Measurements from ENCODE around the gene USP38.
"Not testable (repeated sequence)": the region's sequence is repeated elsewhere in the genome, so short reads cannot be mapped to it uniquely, and the experiment has no call there.

Gene USP38

GRCh38 chr4:143215873-143216272, 31.2 kb downstream of the USP38 start:
- DNase-seq, result no peak

DNA sequence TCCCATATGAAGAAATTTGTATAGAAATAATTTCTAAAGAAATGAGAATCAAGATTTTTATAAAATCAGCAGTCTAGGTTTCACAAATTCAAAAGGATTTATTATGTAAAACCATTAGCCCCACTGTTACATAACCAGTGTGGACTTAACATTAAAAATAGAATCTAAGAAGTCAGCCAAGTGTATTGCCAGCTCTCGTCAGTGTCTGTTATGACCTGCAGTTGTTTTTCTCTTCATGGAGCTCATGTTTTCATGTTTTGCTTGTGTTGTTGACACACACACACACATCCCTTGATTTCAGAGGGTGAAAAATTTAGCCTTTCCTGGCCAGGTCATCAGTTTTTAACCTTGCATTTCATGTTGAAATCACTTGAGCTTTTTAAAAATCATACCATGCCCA, 39.5 kb downstream of the USP38 start:
- no peak for DNase-seq

DNA sequence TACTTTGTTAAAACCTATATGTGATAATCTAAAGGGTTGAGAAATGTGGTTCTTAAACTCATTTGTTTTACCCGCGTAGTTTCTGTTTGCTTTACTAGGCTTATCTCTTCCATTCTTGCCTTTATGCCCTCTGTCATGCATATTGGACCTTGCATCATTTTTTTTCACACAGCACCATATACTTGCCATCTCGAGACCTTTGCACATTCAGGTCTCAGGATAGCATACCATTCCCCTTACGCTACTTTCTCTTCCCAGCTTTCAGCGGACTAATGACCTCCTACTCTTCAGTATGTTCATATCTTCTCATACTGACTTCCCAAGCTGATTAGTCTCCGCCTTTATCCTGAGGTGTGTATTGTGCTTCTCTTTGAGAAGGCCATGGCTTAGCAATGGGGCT, 40.5 kb downstream of the USP38 start:
- DNase-seq, result no peak

GRCh38 chr4:143230683-143231082, 46.0 kb downstream of the USP38 start:
- no peak for DNase-seq

- no peak for DNase-seq
These were observed 47.6 kb downstream of the USP38 start for GRCh38 chr4:143232277-143232676.

GRCh38 chr4:143234153-143234552, 49.4 kb downstream of the USP38 start:
- DNase-seq, result no peak

DNA sequence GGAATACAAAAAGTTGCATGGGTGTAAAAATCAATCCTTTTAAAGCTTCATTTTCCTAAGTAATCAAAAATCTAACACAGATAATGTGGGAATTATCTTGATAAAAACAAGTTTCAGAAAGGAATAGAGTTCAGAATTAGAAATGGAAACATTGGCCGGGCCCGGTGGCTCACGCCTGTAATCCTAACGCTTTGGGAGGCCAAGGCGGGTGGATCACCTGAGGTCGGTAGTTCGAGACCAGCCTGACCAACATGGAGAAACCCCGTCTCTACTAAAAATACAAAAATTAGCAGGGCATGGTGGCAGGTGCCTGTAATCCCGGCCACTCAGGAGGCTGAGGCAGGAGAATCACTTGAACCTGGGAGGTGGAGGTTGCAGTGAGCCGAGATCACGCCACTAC, 52.5 kb downstream of the USP38 start:
- DNase-seq, result not testable (repeated sequence)

- no peak for DNase-seq
These were observed 56.4 kb downstream of the USP38 start for GRCh38 chr4:143240939-143241679.

DNA sequence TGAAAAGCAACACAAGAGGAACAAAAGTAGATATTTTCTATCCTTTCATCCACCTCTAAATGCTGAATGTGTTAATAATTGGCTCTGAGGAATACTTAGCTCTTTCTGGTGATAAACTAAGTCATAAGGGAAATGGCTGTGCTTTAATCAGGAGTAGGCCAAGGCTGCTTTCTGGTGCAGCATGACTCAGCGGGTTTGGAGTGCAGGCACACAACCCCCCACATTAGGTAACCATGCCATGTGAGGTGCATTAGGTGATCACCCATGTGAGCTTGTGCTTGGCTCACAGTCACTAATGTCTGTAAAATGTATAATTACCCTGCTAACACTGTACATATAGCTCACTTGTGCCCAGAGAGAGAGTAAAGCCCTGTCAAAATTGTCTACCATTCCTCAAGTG, 57.2 kb downstream of the USP38 start:
- DNase-seq, result no peak

DNA sequence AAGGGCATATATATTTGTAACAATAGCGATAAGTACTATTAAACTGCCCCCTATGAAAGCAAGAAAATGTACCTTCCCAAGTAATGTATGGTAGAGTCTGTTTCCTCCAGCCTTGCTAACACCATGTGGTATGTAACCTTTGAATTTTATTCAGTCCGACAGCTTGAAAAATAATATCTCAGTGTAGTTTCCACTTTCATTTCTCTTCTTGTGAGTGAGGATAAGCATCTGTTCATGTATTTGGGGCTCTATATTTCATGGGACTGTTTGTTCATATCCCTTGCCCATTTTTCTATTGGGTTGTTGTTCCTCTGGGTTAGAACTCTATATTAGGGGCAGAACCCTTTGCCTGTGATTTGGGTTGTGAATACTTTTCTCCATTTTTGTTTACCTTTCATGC, 58.3 kb downstream of the USP38 start:
- DNase-seq, result no peak

DNA sequence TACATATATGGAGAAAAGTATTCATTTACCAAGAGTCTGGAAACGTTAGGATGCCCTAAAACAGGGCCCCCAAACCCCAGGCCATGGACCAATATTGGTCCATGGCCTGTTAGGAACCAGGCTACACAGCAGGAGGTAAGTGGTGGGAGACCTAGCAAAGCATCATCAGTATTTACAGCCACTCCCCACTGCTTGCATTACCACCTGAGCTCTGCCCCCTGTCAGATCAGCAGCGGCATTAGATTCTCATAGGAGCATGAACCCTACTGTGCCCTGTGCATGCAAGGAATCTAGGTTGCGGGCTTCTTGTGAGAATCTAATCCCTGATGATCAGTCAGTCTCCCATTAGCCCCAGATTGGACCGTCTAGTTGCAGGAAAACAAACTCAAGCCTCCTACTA, 62.3 kb downstream of the USP38 start:
- no peak for DNase-seq

DNA sequence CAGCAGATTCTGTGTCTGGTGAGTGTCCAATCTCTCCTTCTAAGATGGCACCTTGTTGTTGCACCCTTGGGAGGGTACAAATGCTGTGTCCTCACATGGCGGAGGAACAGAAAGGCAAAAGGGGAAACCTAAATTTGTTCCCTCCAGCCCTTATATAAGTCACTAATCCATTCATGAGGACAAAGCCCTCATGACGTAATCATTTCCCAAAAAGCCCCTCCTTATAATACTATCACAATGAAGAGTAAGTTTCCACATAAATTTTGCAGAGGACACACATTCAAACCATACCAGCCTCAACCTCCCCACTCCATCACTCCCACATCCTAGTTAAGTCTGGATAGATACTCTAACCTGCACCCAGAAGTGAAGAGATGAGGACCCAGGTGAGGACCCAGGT, 63.1 kb downstream of the USP38 start:
- no peak for DNase-seq

DNA sequence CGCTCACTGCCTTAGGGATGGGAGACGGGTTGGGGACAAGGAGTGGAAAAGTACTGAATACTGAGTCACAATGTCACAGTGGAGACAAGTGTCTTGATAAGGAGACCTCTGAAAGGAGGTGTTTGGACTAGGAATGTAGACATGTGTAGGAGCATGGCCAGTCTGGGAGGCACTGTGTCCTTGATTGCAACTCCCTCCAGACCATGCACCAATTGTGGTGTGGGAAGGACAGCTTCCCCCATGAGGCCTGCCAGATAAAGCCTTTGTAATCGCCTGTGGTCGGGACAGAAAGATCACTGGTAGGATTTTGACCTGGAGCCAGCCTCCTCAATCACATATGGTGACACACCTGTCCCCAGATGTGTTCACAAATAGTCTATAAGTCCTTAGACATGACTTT, 64.1 kb downstream of the USP38 start:
- no peak for DNase-seq

GRCh38 chr4:143250617-143251016, 65.9 kb downstream of the USP38 start:
- DNase-seq, result no peak

GRCh38 chr4:143251348-143251747, 66.6 kb downstream of the USP38 start:
- no peak for DNase-seq

DNA sequence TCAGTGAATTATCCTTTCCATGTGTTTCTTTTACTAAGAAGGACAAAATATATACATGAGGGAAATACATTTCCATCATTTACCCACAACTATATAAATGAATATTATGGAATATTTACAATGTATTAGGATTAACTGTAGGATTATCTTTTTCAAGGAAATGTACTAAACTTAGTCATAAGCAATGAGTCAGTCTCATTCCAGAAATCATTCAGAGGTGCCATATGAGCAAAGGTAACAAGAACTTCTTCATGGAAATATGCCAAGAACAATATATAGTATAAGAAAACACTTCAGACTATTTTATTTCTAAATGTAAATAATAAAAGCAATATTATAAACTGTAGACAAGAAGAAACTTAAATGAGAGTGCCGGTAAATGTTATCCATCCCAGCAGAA, 67.1 kb downstream of the USP38 start:
- DNase-seq, result no peak

GRCh38 chr4:143252478-143252877, 67.8 kb downstream of the USP38 start:
- no peak for DNase-seq

DNA sequence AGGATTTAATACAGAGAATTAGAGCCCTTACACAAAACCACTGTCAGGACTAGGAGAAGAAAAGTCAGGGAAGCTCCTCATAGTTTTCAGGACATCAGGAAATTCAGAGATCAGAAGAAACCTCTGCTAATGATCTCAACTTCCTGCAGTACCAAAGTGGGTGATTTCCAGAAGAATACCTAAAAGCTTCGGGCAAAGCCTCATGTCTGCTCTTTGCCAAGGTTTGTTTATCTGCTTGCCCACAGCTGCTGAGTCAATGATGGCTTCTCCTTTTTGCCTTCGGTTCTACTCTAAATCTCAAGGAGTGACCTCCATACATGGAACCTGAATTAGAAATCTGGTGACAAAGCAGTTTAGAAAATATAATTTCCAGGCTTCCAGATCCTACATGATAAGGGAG, 68.4 kb downstream of the USP38 start:
- DNase-seq, result no peak

GRCh38 chr4:143254491-143255226, 69.9 kb downstream of the USP38 start:
- no peak for DNase-seq

- no peak for DNase-seq
These were observed 71.7 kb downstream of the USP38 start for GRCh38 chr4:143256456-143256855.

DNA sequence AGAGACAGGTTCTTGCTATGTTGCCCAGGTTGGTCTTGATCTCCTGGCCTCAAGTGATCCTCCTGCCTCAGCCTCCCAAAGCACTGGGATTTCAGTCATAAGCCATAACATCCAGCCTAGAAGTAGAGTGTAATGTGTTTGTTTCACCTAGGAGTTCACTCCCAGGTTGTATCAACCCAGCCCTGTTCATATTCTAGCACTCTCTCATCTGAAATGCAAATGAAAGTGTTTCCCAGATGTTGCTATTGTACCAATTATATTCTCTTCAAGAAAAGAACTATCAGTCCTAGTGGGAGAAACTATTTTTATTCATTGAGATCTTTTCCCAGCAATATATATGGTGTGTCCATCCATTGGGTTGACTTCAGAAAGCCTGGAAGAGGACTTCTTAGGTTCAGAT, 72.6 kb downstream of the USP38 start:
- DNase-seq, result no peak

- DNase-seq, result no peak
These were observed 76.0 kb downstream of the USP38 start for GRCh38 chr4:143260750-143261149.

GRCh38 chr4:143262838-143263237, 78.1 kb downstream of the USP38 start:
- no peak for DNase-seq

- not testable (repeated sequence) for DNase-seq
These were observed 83.0 kb downstream of the USP38 start for GRCh38 chr4:143267690-143268089.

Data from NCI-H524 (cell line).